CMK (cell line): ENCODE measurements around the gene TUG1.

Experiments
- DNase-seq: peaks from one replicate; pipeline ENCODE4 v3.0.0-alpha.2; 2010; ENCODE audit warnings: low read depth

TUG1 gene

DNA sequence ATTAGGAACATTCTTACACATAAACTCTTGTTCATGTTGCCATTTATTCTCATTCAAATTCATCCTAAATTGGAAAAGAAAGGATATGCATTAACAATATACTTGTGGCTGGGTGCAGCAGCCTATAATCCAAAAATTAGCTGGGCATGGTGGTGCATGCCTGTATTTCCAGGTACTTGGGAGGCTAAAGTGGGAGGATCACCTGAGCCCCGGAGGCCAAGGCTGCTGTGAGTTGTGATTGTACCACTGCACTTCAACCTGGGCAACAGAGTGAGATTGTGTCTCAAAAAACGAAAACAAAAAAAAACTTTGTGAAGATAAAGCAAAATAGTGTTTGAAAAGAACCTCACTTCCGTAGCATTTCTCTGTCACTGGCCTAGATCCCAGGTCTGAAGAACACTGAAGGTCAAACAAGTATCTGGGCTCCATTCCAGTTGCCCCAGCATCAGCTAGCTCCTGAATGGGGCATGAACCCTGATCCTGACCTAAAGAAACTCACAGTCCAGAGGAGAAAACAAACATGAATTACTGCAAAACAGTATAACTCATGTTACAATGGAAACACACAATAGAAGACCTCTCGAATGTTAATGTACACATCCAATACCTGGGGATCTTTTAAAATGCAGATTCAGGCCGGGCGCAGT, 32.2 kb downstream of the TUG1 start:
- no peak for DNase-seq

DNA sequence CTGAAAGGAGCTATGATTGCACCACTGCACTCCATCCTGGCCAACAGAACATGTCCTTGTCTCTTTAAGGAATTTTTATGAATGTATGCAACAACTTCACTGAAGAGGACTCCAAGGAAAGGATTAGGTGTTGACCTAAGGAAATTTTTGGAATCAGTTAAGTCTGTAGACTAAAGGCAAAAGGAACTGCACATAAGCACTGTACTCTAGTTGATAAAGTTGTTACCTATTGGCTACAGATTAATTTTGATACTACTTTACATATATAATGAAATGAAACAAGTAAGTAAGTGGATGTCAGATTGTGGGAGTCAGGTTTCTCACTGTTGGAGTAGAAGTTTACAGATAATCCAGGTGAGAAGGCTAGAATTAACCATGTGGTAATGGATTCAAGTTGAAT, 36.5 kb downstream of the TUG1 start:
- DNase-seq, result no peak

DNA sequence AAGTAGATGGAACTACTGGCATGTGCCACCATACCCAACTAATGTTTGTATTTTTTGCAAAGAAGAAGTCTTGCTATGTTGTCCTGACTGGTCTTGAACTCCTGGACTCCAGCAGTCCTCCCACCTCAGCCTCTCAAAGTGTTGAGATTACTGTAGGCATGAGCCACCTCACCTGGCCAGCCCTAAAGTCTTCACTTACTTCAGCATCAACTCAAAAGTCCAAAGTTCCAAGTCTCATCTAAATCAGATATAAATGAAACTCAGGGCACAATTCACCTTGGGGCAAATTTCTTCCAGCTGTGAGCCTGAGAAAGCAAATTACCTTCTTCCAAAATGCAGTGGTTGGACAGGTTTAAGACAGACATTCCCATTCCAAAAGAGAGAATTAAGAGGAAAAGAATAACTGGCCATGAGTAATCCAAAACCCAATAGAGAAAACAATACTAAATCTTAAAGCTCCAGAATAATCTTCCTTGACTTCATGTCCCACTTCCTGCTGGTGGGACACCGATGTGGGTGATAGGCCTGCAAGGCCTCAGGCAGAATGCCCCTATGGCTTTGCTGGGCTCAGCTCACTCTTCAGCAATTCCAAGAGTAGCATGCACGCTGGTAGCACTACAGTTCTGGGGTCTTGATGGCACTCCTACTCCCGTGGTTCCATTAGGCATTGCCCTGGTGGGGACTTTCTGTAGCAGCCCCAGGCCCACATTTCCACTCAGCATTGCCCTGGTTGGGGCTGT, 50.3 kb downstream of the TUG1 start:
- DNase-seq, result no peak

DNA sequence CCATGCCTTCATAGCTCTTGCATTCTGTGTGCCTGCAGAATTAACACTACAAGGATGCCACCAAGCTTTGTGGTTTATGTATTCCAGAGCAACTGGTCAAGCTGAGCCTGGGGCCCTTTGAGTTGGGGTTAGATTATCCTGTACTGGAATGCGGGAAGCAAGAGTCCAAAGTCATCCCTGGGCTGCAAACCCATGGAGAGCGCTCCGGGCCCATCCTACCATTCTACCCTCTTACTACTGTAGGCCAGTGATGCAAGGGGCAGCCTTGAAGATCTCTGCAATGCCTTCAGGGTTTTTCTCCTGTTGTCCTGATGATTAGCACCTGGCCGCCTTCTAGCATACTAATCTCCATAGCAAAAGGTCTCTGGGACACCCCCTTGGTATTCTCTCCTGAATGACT, 51.3 kb downstream of the TUG1 start:
- no peak for DNase-seq

DNA sequence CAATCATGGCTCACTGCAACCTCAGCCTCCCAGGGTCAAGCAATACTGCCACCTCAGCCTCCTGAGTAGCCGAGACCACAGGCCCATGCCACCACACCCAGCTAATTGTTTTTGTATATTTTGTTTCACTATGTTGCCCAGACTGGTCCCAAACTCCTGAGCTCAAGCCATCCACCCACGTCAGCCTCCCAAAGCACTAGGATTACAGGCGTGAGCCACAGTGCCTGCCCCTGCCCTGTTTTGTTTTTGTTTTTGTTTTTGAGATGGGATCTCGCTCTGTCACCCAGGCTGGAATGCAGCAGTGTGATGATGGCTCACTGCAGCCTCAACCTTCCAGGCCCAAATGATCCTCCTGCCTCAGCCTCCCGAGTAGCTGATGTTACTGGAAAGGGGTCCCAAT, 53.5 kb downstream of the TUG1 start:
- no peak for DNase-seq
